ENCODE measurements around the gene P2RX4. TPM values are rescaled to one million over a fixed set of nuclear protein-coding genes. Genes with fewer than 3 reads are reported as not detected.

The P2RX4 gene
- total and polyA plus RNA-seq, 9 of the 15 experiments (the other 6 are each of a cell fraction or from before 2014, with no cell fraction given) = 6.6 to 21.5 (median 11.7) TPM

- no peak for DNase-seq (ENCODE audit: extremely low read depth in 1 of 4, low spot score in 3 of 4)
- BruUV-seq (replicated peaks) = no TSS peak
- H3K9me3 ChIP-seq (replicated peaks; ENCODE audit: control insufficient read depth, insufficient read depth, low read depth, low read length) = no peaks in the 10 kb centered on the region
- H3K9ac ChIP-seq (ENCODE audit: insufficient read depth in 1 of 2, low read depth in 2 of 2, low read length in 2 of 2) = no peak overlapping the region; a peak in 1 of 4 replicates
- in situ Hi-C loops (cut with MboI) (no loop called here), intact Hi-C loops (cut with micrococcal nuclease) (no loop called here)
- H3K79me2 ChIP-seq (ENCODE audit: control insufficient read depth, insufficient read depth, low read length) = peaks cover 8% of the 10 kb centered on the region; the same call in 2 of the 3 replicates
- H3K9me1 ChIP-seq (ENCODE audit: control insufficient read depth, insufficient read depth, low read length) = no peaks in the 10 kb centered on the region
- H3K36me3 ChIP-seq (ENCODE audit: control insufficient read depth, insufficient read depth, low read length) = peaks cover 42% of the 10 kb centered on the region; the same call in 2 of the 3 replicates
- no peak overlapping the region for H3K4me3 ChIP-seq
- no peak for ATAC-seq
- no peak overlapping the region for H3K4me2 ChIP-seq (ENCODE audit: insufficient read depth, low read length)
- TF ChIP-seq SIRT6 (IDR thresholded peaks at IDR 0.05; ENCODE audit: low read depth, low read length) = no peak
- no peak for TF ChIP-seq MCM7 (IDR thresholded peaks at IDR 0.05)
- no peak for TF ChIP-seq PHF8 (IDR thresholded peaks at IDR 0.05; ENCODE audit: borderline replicate concordance, low read length)
- TF ChIP-seq GTF2F1 (IDR thresholded peaks at IDR 0.05; ENCODE audit: low read depth, low read length) = no peak
- no peak for TF ChIP-seq ZNF778 (CRISPR knock-in tag; IDR thresholded peaks at IDR 0.05)
- TF ChIP-seq E4F1 (CRISPR knock-in tag; IDR thresholded peaks at IDR 0.05; ENCODE audit: borderline replicate concordance) = no peak
- no peak for TF ChIP-seq MITF (IDR thresholded peaks at IDR 0.05)
- TF ChIP-seq MXD1 (CRISPR knock-in tag; IDR thresholded peaks at IDR 0.05; ENCODE audit: borderline replicate concordance, poor library complexity, severe bottlenecking) = no peak
- no peak overlapping the region for H2AFZ ChIP-seq (ENCODE audit: low read depth, low read length)
- no peak overlapping the region for H3K27ac ChIP-seq (ENCODE audit: extremely low read depth, low read depth, low read length)
- H3K4me1 ChIP-seq (replicated peaks in 1 of 2; ENCODE audit: control insufficient read depth in 2 of 2, insufficient read depth in 2 of 2, low read length in 2 of 2) = peaks cover 0 to 10% of the 10 kb centered on the region in 2 experiments; a peak in 1 of 5 replicates
- WGBS (ENCODE audit: insufficient coverage, low coverage, missing lambda C conversion rate) = 86% methylated on average over 11 of the region's 14 CpGs
- ChIA-PET CTCF (ENCODE audit: low intra/inter-chr PET ratio) (no interaction called here), POLR2A (no interaction called here)
- no peak for FAIRE-seq
- no peaks in the 10 kb centered on the region for H4K20me1 ChIP-seq (replicated peaks; ENCODE audit: control insufficient read depth, insufficient read depth, low read length)
- H3K27me3 ChIP-seq (ENCODE audit: control insufficient read depth in 2 of 2, insufficient read depth in 2 of 2, low read length in 2 of 2) = no peaks in the 10 kb centered on the region
These were observed 63.5 kb downstream of the P2RX4 start for GRCh38 chr12:121273364-121273896.
